GM12878 (cell line): ENCODE measurements around the gene UQCC5. TPM values are rescaled to one million over a fixed set of nuclear protein-coding genes. Genes with fewer than 3 reads are reported as not detected.

Experiments
- ATAC-seq: fragments of 200-7000 bp; cut with Tn5 transposase; 3 replicates; pipeline ENCODE4 v1.9.1; 2020; ENCODE audit warnings: mild to moderate bottlenecking, moderate library complexity
- BruUV-seq: library from RNA; stranded (reverse); fragments of 400-500 nt; replicated peaks from 2 replicates; lab custom pipeline; 2021; lab: Mats Ljungman, UMichigan
- CTCF ChIA-PET: fragments of 300-600 bp; sonication (Branson Sonifier 250); formaldehyde crosslinking; extraction: SDS; loops from one replicate; lab custom pipeline; 2021; ENCODE audit warnings: inconsistent platforms; lab: Yijun Ruan, JAX
- POLR2A ChIA-PET: fragments of 350-600 bp; formaldehyde crosslinking; extraction: SDS; loops from one replicate; lab custom pipeline; 2021; ENCODE audit warnings: inconsistent platforms; lab: Charles Lee
- RAD21 ChIA-PET: fragments of 300-600 bp; sonication (Branson Sonifier 250); formaldehyde crosslinking; loops from one replicate; lab custom pipeline; 2023; ENCODE audit warnings: antibody characterized with exemption; ENCODE audit not compliant: unreplicated experiment; lab: Charles Lee
- SMC1A ChIA-PET: fragments of 300-600 bp; sonication (Branson Sonifier 250); formaldehyde crosslinking; loops from one replicate; lab custom pipeline; 2023; ENCODE audit not compliant: unreplicated experiment, uncharacterized antibody; lab: Charles Lee
- DNase-seq: peaks from one replicate; pipeline ENCODE4 v3.0.0-alpha.2; 2011; ENCODE audit warnings: low read depth, low spot score
- FAIRE-seq: peaks from 3 replicates; lab custom pipeline; 2011; peaks lifted over from hg19 to GRCh38; lab: Jason Lieb, UNC
- H2AFZ ChIP-seq: 2 replicates; pipeline ENCODE4 v1.6.0; 2011; ENCODE audit warnings: low read depth, low read length, control low read depth; ENCODE audit not compliant: control insufficient read depth
- H3K27ac ChIP-seq: 2 replicates; pipeline ENCODE4 v1.5.1; 2011; ENCODE audit warnings: control low read depth; ENCODE audit not compliant: control insufficient read depth, insufficient read depth
- H3K27me3 ChIP-seq, 2 experiments: replicated peaks in 1 of 2; 2 replicates each; pipeline versions ENCODE4 v1.6.0 to v1.6.1; 2011; ENCODE audit warnings: low read length in 1 of 2; ENCODE audit not compliant: control insufficient read depth in 2 of 2, insufficient read depth in 2 of 2
- H3K36me3 ChIP-seq, 2 experiments: 2 replicates each; pipeline ENCODE4 v1.5.1; 2011; ENCODE audit warnings: low read length in 1 of 2; ENCODE audit not compliant: control insufficient read depth in 2 of 2, insufficient read depth in 2 of 2
- H3K4me1 ChIP-seq: 2 replicates; pipeline ENCODE4 v1.6.1; 2011; ENCODE audit warnings: mild to moderate bottlenecking, low read length, moderate library complexity, mixed read lengths; ENCODE audit not compliant: control insufficient read depth, insufficient read depth
- H3K4me2 ChIP-seq: 2 replicates; pipeline ENCODE4 v1.6.0; 2011; ENCODE audit warnings: control low read depth; ENCODE audit not compliant: control insufficient read depth, insufficient read depth
- H3K4me3 ChIP-seq: fragments of 200-600 bp; sonication (generic); 2 replicates; pipeline ENCODE4 v1.5.1; 2016
- H3K79me2 ChIP-seq: 2 replicates; pipeline ENCODE4 v1.6.0; 2011; ENCODE audit warnings: low read length; ENCODE audit not compliant: control insufficient read depth, insufficient read depth
- H3K9ac ChIP-seq: 2 replicates; pipeline ENCODE4 v1.8.0; 2011; ENCODE audit warnings: low read length, control low read depth, mixed read lengths; ENCODE audit not compliant: control insufficient read depth, insufficient read depth
- H3K9me3 ChIP-seq: replicated peaks from 3 replicates; pipeline ENCODE4 v1.5.1; 2011; ENCODE audit warnings: mild to moderate bottlenecking, low read length; ENCODE audit not compliant: control insufficient read depth, insufficient read depth
- H4K20me1 ChIP-seq: 2 replicates; pipeline ENCODE4 v1.6.0; 2011; ENCODE audit not compliant: control insufficient read depth, insufficient read depth
- BRCA1 ChIP-seq: IDR thresholded peaks from 2 replicates; pipeline ENCODE4 v1.6.1; 2011; ENCODE audit warnings: low read depth, low read length, improper control_type of control experiment
- E2F8 ChIP-seq: fragments of 450-650 bp; IDR thresholded peaks from 2 replicates; pipeline ENCODE4 v1.6.1; 2018; ENCODE audit warnings: mild to moderate bottlenecking, low read depth, moderate library complexity; ENCODE audit not compliant: partially characterized antibody
- HDAC6 ChIP-seq: fragments of 200-600 bp; sonication (generic); IDR thresholded peaks from one replicate; pipeline ENCODE4 v1.8.0; 2017; ENCODE audit warnings: antibody characterized with exemption; ENCODE audit not compliant: unreplicated experiment
- NFXL1 ChIP-seq: fragments of 450-650 bp; IDR thresholded peaks from 2 replicates; pipeline ENCODE4 v1.6.1; 2017; ENCODE audit warnings: antibody characterized with exemption, mild to moderate bottlenecking, borderline replicate concordance
- PBX3 ChIP-seq: IDR thresholded peaks from 2 replicates; pipeline ENCODE4 v1.6.1; 2011; ENCODE audit warnings: mild to moderate bottlenecking, low read depth, low read length, moderate library complexity; ENCODE audit not compliant: insufficient replicate concordance
- SIX5 ChIP-seq: IDR thresholded peaks from 2 replicates; pipeline ENCODE4 v1.6.1; 2011; ENCODE audit warnings: mild to moderate bottlenecking, low read depth, low read length, moderate library complexity; ENCODE audit not compliant: severe bottlenecking
- WGBS: methylation state at CpG from one replicate; pipeline ENCODE4 v1.1.6; 2016; ENCODE audit warnings: low lambda C conversion rate; ENCODE audit not compliant: insufficient replicate concordance, insufficient coverage; ENCODE audit errors: missing lambda C conversion rate; 5-methylcytosine and 5-hydroxymethylcytosine counted together
- in situ Hi-C: fragments of 300-500 bp; cut with MboI; formaldehyde crosslinking; loops from 9 replicates; pipeline ENCODE4 v1.14.3; 2018; ENCODE audit warnings: mixed read lengths
- intact Hi-C: fragments of 100-400 bp; cut with micrococcal nuclease; formaldehyde crosslinking; loops from one replicate; pipeline ENCODE4 v1.14.2; 2022; ENCODE audit not compliant: unreplicated experiment
- polyA plus RNA-seq, 11 experiments: library from polyadenylated mRNA; depleted of rRNA in 4 of 11; unstranded in 6 of 11; stranded (reverse) in 5 of 11; fragments of >200 nt; fragmentation: Nextera tagmentation in 4 of 11; fragmentation: Illumina TruSeq in 1 of 11; extraction: Ambion mirVana in 4 of 11; extraction: Trizol in 1 of 11; gene quantifications; 1 replicate in 1 of 11; 2 replicates in 10 of 11; pipeline versions ENCODE4 v1.2.1 to v1.2.3, GENCODE V29; 2011 to 2016; ENCODE audit warnings: inconsistent platforms in 2 of 11, missing spikeins in 2 of 11, low read depth in 1 of 11
- total RNA-seq, 4 experiments: library from RNA; depleted of rRNA in 3 of 4; stranded (reverse); fragments of >200 nt in 3 of 4; fragmentation: Illumina TruSeq in 1 of 4; extraction: Trizol in 1 of 4; gene quantifications; 2 replicates each; pipeline versions ENCODE4 v1.2.1 to v1.2.3, GENCODE V29; 2013 to 2021

UQCC5 gene
- total and polyA plus RNA-seq, 10 of the 15 experiments (the other 5 are each of a cell fraction or from before 2014, with no cell fraction given): 15.1 to 84.8 (median 28.0) TPM

- TF ChIP-seq HDAC6 (no peak), NFXL1 (no peak), BRCA1 (no peak)
- ChIA-PET POLR2A (no interaction called here), SMC1A (no interaction called here), RAD21 (no interaction called here), CTCF (no interaction called here)
- intact Hi-C loops: no loop called here
- DNase-seq (no peak), FAIRE-seq (no peak), ATAC-seq (no peak)
- no peaks in the 10 kb centered on the region for H3K79me2 ChIP-seq
- H3K9me3 ChIP-seq: no peaks in the 10 kb centered on the region
- in situ Hi-C loops: no loop called here
- no peak overlapping the region for H2AFZ ChIP-seq
- BruUV-seq: no TSS peak
- H3K27me3 ChIP-seq: no peaks in the 10 kb centered on the region
- H3K4me1 ChIP-seq: no peaks in the 10 kb centered on the region
- H4K20me1 ChIP-seq: no peaks in the 10 kb centered on the region
- peaks cover 5 to 37% of the 10 kb centered on the region in 2 experiments for H3K36me3 ChIP-seq
- WGBS: 94% methylated on average over 1 of the region's 1 CpG
- H3K4me3 ChIP-seq: no peak overlapping the region
- no peak overlapping the region for H3K9ac ChIP-seq
- H3K27ac ChIP-seq: no peak overlapping the region
- H3K4me2 ChIP-seq: no peak overlapping the region
Measured at GRCh38 chr3:52555056-52555455, 18.7 kb downstream of the UQCC5 start.

- no peak overlapping the region for H3K4me3 ChIP-seq
- FAIRE-seq: no peak
- H3K4me1 ChIP-seq: no peaks in the 10 kb centered on the region
- no peak for DNase-seq
- H3K27me3 ChIP-seq: no peaks in the 10 kb centered on the region
- no peak overlapping the region for H3K4me2 ChIP-seq
- RAD21 ChIA-PET: no interaction called here
- no peak overlapping the region for H2AFZ ChIP-seq
- POLR2A ChIA-PET: interaction anchor here (1.3 kb wide), 1 partner anchor 18 kb away, joined by 4 read pairs; no protein-coding TSS in a partner anchor
- no peak overlapping the region for H3K9ac ChIP-seq
- CTCF ChIA-PET: interaction anchor here (1.0 kb wide), 1 partner anchor 10 kb away, joined by 3 read pairs; no protein-coding TSS in a partner anchor
- H3K79me2 ChIP-seq: no peaks in the 10 kb centered on the region
- SMC1A ChIA-PET: no interaction called here
- peaks cover 7 to 37% of the 10 kb centered on the region in 2 experiments for H3K36me3 ChIP-seq
- H4K20me1 ChIP-seq: no peaks in the 10 kb centered on the region
- no peaks in the 10 kb centered on the region for H3K9me3 ChIP-seq
- H3K27ac ChIP-seq: no peak overlapping the region
- no peak for ATAC-seq
- no TSS peak for BruUV-seq
- 85% methylated on average over 9 of the region's 9 CpGs for WGBS
- intact Hi-C loops (no loop called here), in situ Hi-C loops (no loop called here)
- TF ChIP-seq E2F8: no peak
- no peak for TF ChIP-seq SIX5
- no peak for TF ChIP-seq PBX3
Measured at GRCh38 chr3:52557011-52557960, 20.9 kb downstream of the UQCC5 start.
